Measurements from ENCODE around the gene PXMP4.

PXMP4 gene

DNA sequence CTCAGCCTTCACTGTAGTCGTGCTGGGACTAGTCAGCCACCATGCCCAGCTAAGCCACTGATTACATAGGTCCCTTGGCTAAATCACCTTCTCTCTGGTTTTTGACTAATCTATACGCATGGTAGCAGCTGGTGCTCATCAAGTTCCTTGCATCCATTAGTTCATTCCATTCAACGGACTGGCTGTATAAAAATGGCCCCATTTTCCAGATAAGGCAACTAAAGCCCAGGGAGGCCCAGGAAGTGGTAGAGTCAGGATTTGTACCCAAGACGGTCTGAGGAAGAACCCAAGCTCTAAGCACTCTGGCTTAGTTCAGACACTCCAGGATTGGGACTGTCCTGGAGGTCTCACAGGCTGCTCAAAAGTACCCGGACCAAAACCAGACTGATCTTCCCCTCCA, 38.8 kb downstream of the PXMP4 start:
- no peak for DNase-seq

DNA sequence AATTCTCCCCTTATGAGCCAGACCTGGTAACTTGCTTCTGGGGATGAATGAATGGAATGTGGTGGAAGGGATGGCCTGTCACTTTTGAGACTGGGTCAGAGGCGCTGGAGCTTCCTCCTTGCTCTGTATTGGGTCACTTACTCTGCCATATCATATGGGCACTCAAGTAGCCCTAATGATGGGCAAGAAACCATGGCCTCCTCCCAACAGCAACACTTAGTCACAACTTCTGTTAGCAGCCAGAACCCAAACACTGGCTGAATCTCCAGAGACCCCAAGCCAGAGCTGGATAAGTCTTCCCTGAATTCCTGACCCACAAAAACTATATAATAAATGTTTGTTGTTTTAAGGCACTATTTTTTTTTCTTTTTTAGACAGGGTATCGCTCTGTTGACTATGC, 39.4 kb downstream of the PXMP4 start:
- no peak for DNase-seq

DNA sequence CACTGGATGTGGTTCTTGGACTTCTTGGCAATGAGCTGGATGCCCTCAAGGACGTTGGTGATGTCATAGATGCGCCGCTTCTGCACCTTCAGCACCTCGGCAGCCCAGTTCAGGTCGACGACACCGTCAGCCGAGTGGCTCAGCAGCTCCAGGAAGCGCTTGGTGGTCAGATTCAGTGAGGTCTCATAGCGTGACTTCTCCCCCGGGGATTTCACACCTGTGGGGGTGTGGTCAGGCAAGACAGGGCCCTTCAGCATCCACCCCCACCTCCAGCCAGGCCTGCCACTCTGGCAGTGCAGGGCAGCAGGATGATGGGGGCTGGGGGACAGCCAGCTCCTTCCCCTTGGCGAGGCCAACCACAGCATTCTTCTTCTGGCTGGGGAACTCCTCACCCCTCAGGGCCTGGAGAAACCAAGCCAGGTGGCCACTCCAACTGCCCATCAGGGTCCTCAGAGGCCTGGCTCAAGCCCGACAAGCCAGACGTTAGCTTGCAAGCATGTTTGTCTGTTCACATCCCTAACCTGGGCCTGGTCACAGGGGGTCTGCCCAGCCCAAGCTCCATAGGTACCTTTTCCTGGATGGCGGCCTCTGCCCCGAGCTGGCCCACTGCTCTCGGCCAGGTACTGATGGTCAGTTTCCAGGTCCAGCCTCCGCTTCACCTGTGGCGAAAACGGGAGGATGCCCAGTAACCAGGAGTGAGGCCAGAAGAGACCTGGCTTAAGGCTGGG, 40.2 kb downstream of the PXMP4 start:
- DNase-seq, result no peak

DNA sequence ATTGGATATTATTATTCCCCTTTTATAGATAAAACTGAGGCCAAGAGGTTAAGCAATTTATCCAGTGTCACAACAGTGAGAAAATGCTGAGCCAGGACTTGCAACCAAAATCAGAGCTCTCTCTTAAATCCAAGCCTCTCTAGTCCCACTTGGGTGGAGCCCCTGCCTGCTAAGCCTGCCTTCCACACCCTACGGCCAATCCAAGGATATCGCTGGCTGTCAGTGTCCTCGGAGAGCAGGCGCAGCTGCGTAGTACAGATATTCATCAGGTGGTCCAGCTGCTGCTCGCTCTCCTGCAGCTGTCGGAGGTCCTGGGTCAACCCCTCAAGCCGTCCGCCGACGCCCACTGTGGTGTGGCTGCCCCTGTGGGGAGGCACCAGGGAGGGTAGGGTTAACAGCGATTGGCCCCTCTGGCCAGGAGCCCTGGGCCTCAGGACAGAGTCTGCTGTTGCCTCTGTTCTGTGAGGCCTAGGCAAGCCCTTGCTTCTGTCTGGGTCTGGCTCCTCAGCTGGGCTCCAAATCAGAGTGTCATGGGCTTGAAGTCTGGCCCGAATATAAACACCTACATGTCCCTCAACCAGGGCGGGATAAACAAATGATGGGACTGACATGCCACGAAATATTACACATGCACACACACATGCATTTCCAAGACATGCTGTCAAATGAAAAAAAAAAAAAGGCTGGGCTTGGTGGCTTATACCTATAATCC, 42.0 kb downstream of the PXMP4 start:
- DNase-seq, result no peak

DNA sequence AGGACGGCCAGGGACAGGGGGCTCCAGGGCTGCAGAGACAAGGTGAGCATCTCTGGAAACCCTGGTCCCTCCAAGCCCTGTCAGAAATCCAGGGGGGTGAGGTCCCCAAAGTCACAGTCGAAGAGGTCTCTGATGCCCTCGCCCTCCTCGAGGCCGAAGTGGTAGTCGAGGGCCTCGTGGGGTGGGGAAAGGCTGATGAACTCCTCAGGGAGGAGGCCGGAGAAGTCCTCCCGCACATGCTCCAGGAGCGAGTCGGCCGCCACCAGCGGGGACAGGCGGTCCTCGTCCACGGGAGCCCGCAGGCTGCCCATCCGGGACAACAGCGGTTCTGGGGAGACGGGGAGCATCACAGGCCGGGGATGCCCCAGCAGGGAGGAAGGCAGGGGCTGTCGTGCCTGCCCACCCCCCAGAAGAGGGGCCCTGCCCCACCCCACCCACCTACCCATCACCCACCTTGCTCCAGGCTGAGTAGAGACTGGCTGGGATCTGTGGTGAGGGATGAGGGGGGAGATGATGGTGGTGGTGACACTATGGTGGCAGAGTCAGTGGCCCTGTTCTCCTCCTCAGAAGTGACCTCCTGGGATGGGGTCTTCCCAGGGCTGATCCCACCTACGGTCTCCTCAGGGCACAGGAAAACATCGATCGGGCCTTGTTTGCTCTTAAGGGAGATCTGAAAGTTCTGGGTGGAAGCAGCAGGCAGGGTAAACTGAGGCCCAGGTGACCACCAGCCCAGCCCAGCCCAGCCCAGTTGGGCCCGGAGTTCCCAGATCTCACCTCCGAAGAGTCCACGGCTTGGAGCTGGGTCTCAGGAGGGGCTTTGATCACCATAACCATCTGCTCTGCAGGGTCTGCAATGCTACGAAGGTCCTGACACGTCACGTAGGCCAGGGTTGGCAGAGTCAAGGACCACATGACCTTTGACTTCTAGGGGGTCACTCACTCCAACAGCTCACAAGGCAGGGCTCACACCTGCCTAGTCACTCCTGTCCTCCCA, 43.2 kb downstream of the PXMP4 start:
- DNase-seq, result no peak

DNA sequence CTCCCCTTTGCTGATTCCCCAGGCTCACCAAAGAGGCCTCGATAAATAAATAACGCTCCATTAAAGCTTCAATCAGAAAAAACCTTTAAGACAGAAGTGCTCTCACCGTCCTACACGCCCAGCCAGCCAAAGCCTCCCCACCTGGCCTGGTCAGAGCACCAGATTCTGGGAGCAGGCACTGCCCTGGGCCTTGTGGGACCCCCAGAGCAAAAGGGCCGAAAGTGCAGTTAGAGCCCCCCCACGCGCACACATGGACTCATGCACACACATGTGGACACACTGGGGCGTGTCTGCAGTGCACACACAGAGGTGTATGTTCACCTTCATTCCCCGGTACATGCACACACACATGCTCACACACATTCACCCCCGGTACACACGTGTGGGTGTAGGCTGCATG, 44.0 kb downstream of the PXMP4 start:
- DNase-seq, result no peak

DNA sequence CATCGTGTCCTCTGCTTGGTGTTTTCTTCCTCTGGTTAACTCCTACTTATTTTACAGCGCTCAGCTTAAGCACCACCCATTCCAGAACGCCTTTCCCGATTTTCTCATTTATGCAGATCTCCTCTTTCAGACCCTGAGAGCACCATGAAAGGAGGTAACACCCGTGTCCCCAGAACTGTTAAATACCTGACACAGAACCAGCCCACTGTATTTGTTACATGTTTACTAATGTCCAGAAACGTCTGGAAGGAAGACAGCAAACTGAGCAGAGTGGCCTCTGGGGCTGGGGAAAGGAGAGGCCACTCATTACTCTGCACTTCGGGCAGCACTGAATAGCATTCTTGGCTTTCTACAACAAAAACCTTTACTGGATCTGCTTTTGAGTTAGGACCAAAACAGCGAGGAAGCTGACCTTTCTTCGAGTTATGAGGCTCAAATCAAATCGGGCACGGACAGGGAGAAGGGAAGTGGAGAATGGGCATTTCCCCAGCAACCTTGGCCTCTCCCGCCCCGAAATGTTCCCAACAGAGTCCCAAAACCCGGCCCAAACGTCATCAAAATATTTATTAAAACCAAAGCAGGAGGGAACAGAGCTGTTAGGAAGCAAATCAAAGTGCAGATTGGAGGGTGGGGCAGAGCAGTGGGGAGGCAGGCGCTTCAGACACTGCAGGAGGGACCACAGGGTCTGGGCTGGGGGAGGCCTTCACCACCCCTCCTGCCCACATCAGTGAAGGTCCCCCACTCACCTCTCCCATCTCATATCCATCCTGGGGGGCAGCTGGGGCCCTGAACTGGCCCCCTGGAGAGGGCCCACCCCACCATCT, 44.8 kb downstream of the PXMP4 start:
- DNase-seq, result no peak

DNA sequence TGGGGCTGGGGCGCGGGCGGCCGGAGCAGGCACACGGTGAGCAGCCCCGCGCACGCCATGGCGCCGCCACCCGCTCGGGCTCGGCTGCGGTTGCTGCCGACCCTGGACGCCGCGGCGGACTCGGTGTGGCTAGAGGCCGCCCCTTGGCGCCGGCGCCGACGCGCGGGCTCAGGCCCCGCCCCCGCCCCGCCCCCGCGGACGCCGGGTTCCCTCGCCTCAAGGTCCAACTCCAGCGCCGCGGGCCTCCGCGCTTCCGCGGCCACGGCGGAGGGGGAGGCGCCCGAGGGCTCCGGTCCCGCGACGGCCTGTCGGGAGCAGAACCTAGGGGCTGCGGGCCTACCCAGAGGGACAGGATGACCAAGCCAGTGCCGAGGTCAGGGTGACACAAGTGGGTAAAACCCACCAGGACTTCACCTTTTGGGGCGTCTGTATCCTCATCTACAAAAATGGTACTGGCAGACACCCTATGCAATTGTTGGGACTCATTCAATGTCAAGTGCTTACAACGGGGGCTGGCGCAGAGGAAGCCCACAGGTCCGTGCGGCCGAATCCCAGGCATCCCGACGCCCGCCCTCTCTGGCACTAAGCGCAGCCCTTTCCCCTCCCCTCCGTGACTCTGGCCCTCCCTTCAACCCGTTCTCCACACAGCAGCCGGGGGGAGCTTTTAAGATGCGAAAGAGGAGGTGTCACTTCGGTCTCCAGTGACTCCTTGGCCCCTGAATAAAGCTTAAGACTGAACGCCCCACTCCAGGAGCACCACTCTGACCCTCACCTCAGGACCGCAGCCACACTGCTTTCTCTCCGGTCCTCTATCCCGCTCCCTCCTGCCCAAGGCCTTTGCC, 45.6 kb downstream of the PXMP4 start, which contains the start of gene NECAB3:
Gene NECAB3 (minus strand): TSS at position 135 of the 842 bp plus-strand sequence. CDS start 76 bp downstream, at position 59.
- DNase-seq, result peak; percentile 78 to 94 (median 88)

DNA sequence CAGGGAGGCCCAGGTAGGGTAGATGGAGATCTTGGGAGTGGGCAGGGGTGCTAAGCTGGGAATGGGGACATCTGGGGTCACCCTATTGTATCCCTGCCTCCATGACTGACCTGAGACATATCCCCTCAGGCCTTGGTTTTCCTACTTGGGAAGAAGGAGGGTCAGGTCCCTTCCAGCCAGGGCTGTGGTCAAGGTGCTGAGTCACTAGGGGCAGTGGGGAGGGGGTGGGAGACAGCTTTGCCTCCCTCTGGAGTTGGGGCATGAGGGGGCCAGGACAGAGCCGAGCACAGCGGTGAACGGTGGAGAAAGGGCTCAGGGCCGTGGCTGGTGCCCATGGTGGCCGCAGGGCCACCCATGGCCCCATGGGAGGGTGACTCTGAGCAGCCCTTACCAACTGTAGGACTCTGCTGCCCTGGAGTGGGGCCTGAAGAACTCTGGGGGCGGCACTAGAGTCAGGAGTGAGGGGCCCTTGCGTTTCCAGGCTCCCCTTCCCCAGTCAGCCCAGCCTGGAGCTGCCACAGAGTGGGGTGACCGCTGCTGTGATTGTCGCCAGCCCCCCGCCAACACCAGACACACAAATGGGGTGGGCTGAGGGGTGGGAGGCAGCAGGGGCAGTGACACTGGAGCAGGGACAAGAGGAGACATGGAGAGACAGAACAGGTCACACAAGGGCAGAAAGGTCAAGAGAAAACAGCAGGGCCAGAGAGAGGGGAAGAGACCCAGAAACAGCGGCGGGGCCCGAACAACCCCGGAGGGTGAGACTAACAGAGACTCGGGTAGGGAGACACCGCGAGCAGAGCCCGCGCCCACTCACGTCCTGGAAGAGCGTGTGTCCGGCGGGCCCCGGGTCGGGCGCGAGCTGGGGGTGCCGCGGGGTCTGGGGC, 46.5 kb downstream of the PXMP4 start:
- peak in 1 of 4 experiments; percentile 64 for DNase-seq

DNA sequence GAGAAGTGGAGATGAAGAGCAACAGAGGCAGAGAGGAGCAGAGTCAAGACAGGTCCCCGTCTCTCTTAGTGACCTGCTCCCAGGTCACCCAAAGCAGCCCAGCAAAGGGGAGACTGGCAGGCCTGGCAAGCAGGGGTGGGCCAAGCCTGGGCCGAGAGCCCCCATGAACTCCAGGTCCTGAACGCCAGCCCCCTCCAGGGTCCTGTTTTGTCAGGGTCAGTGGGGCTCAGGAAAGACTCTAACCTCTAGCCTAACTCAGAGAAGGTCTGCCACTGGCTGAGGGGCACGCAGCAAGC, 47.0 kb downstream of the PXMP4 start:
- DNase-seq, result no peak

DNA sequence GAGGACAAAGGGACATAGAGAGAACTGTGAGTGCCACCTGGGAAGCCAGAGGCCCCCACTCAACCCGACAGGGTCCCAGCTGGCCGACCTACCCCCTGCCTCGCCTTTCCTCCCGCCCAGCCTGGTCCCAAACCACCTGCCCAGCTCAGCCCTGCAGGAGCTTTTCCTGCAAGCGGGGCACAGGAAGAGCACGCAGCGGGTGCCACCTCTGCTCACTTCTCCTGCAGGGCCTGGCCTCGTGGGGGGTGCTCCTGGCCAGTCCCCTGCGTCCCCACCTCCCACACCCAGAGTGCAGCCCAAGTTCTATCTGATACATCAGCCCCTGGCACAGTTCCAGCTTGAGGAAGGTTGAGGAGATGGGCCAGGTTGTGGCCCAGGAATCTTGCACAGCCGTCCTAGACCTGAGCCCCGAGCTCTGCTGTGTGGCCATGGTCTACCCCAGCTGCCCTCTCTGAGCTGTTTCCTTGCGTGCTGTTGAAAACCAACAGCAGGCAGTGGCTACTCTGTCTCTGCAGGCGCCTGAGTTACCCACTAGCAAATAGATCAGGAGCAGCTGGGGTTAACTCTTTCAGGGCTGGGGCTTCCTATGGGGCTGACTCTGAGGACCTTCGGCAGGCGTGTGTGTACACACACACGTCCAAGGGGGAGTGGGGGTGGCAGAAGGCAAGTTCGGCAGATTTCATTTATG, 47.5 kb downstream of the PXMP4 start:
- no peak for DNase-seq

DNA sequence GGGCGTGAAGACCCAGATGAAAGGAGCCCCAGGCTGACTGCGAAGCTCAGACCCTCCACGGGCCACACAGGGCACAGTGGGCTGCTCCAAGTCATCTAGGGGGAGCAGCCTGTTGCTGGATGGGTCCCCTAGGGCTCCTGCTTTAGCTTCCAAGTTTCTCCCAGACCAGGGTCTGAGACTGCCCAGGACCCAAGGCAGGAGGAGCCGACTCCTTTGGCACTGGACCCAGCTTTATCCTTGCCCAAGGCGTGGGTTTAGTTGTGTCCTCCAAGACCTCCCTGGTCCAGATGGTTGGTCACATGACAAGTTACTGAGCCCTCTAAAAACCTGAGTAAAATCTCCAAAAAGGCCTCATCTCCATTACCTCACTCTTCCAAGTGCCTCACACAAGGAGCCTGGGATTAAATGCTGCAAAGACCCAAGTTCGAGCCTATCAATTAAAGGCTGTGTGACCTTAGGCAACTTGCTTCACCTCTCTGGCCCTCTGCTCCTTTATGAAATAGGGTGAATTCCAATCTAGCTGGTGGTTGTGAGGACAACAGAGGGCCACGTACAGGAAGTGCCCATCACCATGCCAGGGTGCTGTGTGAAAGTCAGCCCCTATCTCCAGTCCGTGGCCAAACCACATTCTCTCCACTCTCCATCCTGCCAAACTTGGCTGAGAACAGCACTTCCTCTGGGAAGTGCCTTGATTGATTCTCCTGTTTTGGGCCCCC, 48.4 kb downstream of the PXMP4 start:
- no peak for DNase-seq

DNA sequence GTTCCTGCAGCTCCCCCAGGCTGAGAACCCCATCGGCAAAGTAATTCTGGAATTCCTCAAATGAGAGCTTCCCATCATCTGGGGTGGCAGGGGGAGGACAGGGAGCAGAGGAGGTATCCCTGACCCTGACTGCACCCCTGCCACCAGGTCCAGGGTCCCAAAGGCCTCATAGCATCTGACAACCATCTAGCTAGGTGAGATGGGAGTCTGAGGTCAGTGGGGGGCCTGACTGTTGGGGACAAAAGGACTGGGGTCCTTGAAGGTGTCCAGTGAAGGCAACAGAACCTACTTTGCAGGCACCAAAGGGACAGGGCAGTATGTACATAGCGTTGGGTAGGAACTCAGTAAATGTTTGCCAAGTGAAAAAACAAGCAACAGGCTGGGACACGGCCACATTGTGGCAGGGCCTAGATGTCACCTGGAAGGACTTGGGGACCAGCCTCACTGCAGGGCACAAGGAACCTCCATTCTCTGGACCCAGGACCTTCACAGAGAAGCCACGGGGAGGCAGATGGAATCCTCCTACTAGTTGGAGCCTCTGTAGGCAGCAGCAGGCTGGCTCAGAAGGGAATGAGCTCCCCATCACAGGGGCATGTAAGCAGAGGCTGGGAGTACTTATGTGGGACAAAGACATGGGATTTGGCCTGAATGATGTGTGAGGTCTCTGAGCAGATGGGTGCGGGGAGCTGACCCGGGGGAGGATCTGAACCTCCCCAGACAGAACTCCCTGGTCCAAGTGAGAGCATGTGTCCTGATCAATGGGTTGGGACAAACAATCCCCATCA, 49.2 kb downstream of the PXMP4 start:
- DNase-seq, result no peak

DNA sequence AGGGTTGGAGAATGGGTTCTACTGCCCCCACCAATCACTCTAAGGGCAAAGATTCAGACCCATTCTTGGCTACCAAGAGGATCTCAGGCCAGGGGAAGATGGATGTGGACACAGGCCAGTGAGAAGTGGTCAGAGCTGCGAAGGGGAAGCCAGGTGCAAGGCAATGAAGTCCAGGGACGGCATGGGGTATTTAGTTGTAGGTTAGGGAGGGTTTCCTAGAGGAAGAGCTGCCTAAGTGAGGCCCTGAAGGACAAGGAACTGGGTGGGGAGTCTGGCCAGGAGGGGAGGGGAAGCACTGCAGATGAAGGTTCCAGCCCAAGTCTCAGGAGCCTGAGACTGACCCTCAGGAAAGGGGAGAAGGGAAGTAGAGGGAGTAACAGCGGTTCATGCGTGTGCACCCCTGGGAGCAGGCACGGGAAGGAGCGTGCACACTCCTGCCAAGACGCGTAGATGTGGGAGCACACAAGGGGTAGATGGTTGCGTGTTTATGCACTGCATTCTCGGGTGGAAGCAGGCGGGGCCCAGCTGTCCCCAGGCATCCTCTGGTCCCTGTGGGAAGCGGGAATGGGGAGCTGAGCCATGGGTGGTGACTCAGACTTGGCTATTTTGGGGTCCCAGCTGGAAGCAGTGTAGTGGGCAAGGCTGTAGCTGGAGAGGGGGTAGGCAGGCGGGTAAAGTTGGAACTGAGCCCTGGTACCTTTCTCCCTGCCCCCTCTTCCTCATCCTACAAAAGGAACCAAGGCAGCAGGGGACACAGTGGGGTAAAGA, 50.1 kb downstream of the PXMP4 start:
- no peak for DNase-seq

DNA sequence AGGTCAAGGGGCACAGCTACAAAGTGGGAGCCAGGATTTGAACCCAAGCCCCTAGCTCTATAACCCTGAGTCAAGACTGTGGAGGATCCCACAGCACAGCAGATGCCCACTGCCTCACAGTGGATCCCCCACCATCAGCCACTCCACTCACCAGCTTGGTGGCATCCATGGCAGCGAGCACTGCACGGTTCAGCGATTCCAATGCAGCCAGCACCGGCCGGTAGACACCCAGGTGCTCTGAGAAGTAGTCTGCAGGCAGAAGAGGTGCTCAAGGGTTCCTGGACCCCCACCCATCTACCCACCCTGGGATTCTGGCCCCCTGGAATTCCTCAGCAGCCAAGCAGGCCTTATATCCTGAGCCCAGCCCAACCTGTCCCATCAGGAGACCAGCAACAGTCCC, 50.9 kb downstream of the PXMP4 start:
- no peak for DNase-seq

DNA sequence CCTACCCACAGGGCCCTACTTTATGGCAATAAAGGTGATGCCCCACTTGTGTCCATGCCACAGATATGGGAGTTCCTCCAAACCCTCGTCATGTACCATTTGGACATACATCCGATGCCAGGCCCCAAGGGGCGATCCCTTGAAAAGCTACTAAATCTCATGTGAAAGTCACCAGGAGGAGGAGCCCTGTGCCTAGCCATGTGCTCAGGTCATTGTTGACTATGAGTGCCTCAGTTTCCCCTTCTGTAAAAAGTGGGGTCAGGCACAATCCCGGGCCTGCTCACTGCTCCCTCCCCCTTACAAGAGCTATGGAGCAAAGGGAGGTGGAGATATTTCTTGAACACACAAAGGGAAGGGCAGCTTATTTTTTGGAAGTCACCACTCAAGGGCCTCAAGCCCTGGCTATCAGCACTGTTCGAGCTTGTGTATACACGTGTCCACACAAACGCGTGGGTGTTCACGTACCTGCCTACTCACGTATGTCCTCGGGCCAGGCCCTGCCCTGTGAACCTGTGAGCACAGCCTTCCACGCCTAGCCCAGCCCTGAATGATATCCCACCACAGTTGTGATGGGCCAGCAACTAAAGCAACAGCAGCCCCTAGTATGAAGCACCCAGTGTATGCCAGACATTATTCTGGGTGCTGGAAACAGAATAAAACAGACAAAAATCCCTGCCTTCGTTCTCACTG, 51.5 kb downstream of the PXMP4 start:
- no peak for DNase-seq
